T-helper 2 cell treated with Interferon-gamma antibody and Interleukin-4, amounts not matched to agents 5 μg/mL and 100 μg/mL, for 36 hours (primary cell): ENCODE data around the gene SLC19A1.

Experiments used
- DNase-seq: peaks from one replicate; pipeline ENCODE4 v3.0.0; 2021; ENCODE audit warnings: low spot score
- H3K27ac Mint-ChIP-seq: one replicate; pipeline ENCODE4 v1.8.0; 2021; ENCODE audit warnings: mild to moderate bottlenecking, mixed read lengths
- H3K27me3 Mint-ChIP-seq: one replicate; pipeline ENCODE4 v1.8.0; 2021; ENCODE audit warnings: low read depth, mixed read lengths
- H3K36me3 Mint-ChIP-seq: one replicate; pipeline ENCODE4 v1.8.0; 2021; ENCODE audit warnings: low read depth, mixed read lengths
- H3K4me1 Mint-ChIP-seq: one replicate; pipeline ENCODE4 v1.8.0; 2021; ENCODE audit warnings: low read depth, mixed read lengths
- H3K4me3 Mint-ChIP-seq: one replicate; pipeline ENCODE4 v1.8.0; 2022; ENCODE audit warnings: mild to moderate bottlenecking, moderate library complexity, mixed read lengths
- H3K9me3 Mint-ChIP-seq: one replicate; pipeline ENCODE4 v1.8.0; 2021; ENCODE audit warnings: mixed read lengths

The SLC19A1 gene

DNA sequence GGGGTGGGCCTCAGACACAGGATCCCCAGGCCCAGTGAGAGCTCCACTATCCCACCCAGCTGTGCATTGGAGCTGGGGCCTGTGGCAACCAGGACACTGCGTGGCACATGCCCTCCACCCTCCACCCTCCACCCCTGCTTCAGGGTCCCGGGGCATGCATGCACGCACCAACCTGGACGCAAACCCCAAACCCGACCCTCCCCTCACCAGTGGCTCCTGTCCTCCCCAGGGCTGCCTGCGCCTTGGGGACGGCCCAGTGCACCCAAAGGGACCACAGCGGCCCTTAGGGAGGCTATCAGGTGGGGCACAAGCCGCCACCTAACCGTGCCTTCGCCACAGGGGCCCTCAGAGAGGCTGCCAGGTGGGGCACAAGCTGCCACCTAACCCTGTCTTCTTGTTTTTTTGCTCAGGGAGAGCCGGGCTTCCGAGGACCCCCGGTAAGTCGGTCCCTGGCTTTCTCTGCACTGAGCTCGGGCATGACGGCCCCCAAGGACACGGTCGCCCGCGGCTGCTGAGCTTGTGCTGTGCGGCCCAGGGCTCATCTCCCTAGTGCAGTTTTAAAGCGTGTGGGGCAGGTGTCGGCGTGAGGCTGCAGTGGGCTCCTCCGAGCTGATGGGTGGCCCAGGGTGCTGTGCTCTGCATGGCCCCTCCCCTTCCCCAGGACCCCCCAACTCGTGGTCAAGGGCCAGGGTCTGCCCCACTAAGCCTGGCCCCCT is 47.9 kb downstream of the SLC19A1 start:
- Mint-ChIP-seq H3K4me3 (no peak overlapping the region), H3K4me1 (no peaks in the 10 kb centered on the region), H3K9me3 (no peaks in the 10 kb centered on the region), H3K27ac (no peak overlapping the region), H3K36me3 (no peaks in the 10 kb centered on the region), H3K27me3 (no peaks in the 10 kb centered on the region)
- no peak for DNase-seq

DNA sequence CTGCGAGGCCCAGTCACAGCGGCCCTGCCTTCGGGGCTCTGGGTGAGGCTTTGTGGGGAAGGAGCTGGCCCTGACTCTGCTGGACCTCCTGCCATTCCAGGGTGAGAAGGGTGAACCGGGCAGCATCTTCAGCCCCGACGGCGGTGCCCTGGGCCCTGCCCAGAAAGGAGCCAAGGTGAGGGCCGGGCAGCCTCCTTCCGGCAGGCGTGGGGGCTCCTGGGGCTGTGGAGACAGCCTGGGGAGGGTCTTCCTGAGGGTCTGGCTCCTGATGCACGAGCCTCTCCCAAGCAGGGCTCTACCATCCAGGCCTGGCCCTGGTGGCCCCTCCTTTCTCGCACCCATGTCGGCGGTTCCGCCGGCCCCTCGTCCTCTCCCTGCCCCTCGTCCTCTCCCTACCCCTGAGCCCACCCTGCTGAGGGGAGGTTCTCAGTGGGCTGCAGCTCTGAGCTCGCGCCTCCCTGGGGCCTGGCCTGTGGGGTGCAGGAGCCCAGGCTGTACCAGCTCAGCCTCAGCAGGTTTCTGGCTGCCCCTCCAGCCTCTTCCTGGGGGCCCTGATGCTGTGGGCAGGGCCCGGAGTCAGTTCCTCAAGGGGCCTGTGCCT is 48.7 kb downstream of the SLC19A1 start:
- H3K36me3 Mint-ChIP-seq, result no peaks in the 10 kb centered on the region
- H3K4me3 Mint-ChIP-seq, result no peak overlapping the region
- no peaks in the 10 kb centered on the region for H3K9me3 Mint-ChIP-seq
- H3K27ac Mint-ChIP-seq, result no peak overlapping the region
- no peak for DNase-seq
- H3K27me3 Mint-ChIP-seq, result no peaks in the 10 kb centered on the region
- no peaks in the 10 kb centered on the region for H3K4me1 Mint-ChIP-seq

DNA sequence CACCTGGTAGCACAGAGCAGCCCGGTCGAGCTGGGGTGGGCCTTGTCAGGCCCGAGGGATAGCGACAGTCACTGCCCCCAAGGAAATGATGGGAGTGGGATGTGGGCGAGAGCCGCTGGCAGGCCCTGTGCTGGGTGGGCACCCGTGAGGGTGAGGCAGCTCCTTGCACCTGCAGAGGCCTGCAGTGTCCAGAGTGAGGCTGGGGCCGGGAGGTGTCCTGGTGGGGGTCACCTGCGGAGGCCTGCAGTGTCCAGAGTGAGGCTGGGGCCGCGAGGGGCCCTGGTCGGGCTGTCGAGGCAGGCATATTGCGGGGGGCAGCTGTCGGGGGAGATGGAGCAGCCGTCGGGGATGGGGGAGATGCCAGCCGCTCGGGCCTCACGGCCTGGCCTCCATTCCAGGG is 49.5 kb downstream of the SLC19A1 start:
- H3K27ac Mint-ChIP-seq, result no peak overlapping the region
- H3K4me3 Mint-ChIP-seq, result no peak overlapping the region
- no peaks in the 10 kb centered on the region for H3K4me1 Mint-ChIP-seq
- H3K9me3 Mint-ChIP-seq, result no peaks in the 10 kb centered on the region
- no peak for DNase-seq
- H3K27me3 Mint-ChIP-seq, result no peaks in the 10 kb centered on the region
- no peaks in the 10 kb centered on the region for H3K36me3 Mint-ChIP-seq

DNA sequence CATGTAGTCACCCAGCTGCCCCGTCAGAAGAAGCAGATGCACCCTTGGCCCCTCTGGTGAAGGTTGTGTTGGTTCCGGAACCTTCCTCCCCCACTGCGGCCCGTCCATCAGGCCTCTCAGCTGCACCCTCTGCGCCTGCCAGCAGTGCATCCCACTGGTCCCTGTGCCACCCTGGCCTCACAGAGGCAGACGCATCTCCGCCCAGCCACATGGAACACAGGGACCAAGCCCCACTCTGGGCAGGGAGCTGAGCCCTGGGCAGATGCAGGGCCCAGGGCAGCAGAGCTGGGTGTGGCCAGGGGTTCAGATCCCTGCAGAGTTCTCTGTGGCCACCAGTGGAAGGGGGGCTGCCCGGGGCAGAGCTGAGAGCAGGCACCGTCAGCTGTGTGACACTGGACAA is 50.6 kb downstream of the SLC19A1 start:
- H3K4me3 Mint-ChIP-seq, result no peak overlapping the region
- H3K9me3 Mint-ChIP-seq, result no peaks in the 10 kb centered on the region
- H3K36me3 Mint-ChIP-seq, result no peaks in the 10 kb centered on the region
- H3K27me3 Mint-ChIP-seq, result no peaks in the 10 kb centered on the region
- H3K4me1 Mint-ChIP-seq, result no peaks in the 10 kb centered on the region
- DNase-seq, result no peak
- no peak overlapping the region for H3K27ac Mint-ChIP-seq

DNA sequence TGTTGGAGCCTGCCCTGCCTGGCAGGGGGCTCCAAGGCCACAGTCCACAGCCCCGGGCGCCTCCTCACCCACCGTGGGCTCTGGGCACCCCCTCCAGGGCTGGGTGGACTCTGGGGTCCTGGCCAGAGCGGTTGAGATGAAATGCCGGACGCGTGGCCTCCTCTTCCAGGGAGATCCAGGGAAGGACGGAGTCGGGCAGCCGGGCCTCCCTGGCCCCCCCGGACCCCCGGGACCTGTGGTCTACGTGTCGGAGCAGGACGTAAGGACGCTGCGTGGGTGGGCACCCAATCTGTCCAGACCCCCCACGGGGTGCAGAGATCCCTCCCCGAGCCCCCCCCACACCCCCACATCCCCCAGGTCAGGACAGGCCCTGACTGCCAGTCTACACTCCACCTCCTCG is 51.2 kb downstream of the SLC19A1 start:
- Mint-ChIP-seq H3K4me3 (no peak overlapping the region), H3K4me1 (no peaks in the 10 kb centered on the region)

DNA sequence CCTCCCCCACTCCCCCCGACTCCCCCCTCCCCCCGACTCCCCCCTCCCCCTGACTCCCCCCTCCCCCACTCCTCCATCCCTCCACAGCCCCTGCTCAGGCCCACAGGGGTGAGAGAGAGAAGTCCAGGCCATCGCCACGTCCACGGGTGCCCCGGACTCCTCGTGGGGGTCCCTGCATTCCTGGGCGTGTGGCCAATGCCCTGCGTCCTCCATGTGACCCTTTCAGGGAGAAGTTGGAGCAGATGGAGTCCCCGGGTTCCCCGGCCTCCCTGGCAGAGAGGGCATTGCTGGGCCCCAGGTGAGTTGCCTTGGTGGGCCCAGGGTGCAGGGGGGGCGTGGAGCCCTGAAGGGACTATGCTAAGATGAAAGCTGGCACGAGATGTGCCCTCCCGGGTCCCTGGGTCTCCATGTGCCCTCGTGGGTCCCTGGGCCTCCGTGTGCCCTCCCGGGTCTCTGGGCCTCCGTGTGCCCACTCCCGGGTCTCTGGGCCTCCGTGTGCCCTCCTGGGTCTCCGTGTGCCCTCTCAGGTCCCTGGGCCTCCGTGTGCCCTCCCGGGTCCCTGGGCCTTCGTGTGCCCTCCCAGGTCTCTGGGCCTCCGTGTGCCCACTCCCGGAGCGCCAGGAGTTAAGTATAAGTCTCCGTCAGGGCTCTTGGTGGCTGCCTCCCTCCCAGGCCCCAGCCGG is 52.0 kb downstream of the SLC19A1 start:
- Mint-ChIP-seq H3K4me3 (no peak overlapping the region), H3K9me3 (no peaks in the 10 kb centered on the region), H3K4me1 (no peaks in the 10 kb centered on the region), H3K27me3 (no peaks in the 10 kb centered on the region), H3K27ac (no peak overlapping the region), H3K36me3 (no peaks in the 10 kb centered on the region)
- no peak for DNase-seq

More for the DNA sequence above, 51.2 kb downstream of the SLC19A1 start:
- Mint-ChIP-seq H3K27me3 (no peaks in the 10 kb centered on the region), H3K36me3 (no peaks in the 10 kb centered on the region), H3K27ac (no peak overlapping the region), H3K9me3 (no peaks in the 10 kb centered on the region)
- no peak for DNase-seq

DNA sequence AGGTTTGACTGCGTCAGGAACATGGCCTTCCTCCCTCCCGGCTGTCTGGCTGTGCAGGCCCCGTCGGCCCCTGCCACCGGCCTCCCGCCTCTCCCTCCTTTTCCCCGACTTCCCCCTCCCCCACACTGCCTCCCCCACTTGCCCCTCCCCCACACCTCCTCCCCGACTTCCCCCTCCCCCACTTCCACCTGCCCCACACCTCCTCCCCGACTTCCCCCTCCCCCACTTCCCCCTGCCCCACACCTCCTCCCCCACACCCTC is 52.6 kb downstream of the SLC19A1 start:
- no peaks in the 10 kb centered on the region for H3K36me3 Mint-ChIP-seq
- H3K9me3 Mint-ChIP-seq, result no peaks in the 10 kb centered on the region
- H3K27ac Mint-ChIP-seq, result no peak overlapping the region
- no peak overlapping the region for H3K4me3 Mint-ChIP-seq
- no peaks in the 10 kb centered on the region for H3K4me1 Mint-ChIP-seq
- H3K27me3 Mint-ChIP-seq, result no peaks in the 10 kb centered on the region
- no peak for DNase-seq

DNA sequence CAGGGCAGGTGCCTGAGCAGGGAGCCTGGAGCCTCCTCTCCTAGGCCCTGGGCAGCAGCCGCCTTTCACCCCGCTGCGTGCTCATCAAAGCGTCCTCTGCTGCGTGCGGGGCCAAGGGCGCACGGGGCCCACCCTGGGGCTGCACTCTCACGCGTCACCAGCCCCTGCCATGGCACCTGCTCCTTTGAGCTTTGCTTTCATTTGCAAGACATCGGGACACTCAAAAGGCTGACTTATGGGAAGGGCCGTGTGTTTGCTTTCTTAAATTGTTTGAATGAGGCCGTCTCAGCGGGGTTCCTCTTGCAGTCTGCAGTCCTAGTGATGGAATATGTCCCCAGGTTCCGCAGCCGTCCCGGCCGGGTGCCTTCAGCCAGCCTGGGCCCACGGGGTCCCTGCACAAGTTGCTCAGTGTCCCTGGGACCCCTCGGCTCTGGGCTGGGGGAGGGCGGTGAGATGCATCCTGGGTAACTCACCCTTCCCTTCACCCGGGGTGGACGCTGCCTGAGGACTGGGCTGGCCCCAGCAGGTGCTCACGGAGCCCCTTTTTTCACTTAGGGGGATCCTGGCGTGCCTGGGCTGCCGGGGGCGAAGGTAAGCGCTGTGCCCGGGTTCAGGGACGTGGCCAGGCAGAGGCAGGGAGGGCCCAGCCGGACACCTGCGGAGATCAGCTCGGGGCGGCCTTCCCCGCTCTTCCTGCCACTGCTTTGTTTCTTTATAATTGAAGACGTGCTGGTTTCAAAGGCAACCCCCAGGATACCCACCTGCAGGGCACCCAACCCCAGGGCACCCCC is 53.1 kb downstream of the SLC19A1 start:
- Mint-ChIP-seq H3K9me3 (no peaks in the 10 kb centered on the region), H3K27ac (no peak overlapping the region), H3K27me3 (no peaks in the 10 kb centered on the region), H3K36me3 (peaks cover 4% of the 10 kb centered on the region), H3K4me1 (peaks cover 4% of the 10 kb centered on the region), H3K4me3 (no peak overlapping the region)
- DNase-seq, result no peak

DNA sequence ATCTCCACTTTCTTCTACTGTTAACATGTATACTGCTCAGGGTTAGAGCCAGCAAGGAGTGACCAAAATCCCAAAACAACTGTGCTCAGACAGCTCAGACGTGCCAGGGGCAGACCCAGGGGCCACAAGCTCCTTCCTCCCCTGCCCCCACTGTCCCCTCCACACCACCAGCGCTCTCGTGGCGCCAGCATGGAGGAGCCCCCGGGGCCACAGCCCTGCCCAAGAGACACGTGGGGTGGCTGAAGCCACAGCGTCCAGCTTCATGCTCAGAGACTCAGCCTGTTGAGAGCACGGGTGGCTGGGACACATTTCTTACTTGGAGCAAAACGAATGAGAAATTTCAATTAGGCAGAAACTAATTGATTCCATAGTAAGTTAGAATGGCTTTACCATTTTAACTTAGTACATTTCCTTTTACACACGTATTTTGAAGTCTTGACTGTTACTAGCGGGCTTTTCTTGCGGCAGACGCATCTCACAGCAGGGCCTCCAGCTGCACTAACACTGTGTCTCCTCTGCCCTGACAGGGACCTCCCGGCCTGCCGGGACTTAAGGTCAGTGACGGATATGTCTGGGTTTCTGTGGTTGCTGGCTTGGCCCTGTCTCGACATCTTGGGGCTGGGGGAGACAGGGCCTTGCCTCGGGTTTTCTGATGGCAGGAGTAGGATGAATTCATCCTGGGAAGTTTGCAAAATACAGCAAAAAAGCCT is 54.2 kb downstream of the SLC19A1 start:
- Mint-ChIP-seq H3K4me3 (no peak overlapping the region), H3K27me3 (no peaks in the 10 kb centered on the region), H3K27ac (no peak overlapping the region), H3K9me3 (no peaks in the 10 kb centered on the region), H3K4me1 (peaks cover 10% of the 10 kb centered on the region), H3K36me3 (peaks cover 6% of the 10 kb centered on the region)
- DNase-seq, result no peak

DNA sequence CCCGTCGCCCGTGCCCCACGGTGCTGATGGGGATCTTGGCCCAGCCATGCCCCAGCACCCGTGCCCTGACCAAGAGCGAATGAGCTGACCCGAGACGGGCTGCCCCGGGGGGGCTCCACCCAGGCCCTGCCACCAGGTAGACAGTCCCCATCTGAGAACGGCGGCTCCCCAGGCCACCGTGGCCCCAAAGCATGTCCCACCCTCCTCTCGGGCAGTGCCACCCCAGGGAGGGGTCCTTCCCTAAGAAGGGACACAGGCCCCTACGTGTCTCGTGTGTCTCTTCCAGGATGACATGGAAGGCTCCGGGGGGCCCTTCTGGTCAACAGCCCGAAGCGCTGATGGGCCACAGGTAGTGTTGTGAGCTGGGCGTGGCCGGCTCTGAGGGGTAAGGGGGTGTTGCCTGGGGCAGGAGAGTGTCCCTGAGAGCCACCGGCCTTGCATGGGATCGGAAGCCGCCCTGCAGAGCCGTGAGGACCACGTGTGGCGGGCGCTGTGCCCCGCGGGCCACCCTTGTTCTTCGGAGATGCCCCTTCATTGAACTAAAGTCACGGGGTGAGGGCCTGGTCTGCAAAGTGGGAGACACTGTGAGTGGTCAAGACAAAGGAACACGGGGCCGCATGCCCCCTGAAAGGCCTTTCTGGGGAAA is 55.0 kb downstream of the SLC19A1 start:
- H3K27ac Mint-ChIP-seq, result no peak overlapping the region
- peaks cover 6% of the 10 kb centered on the region for H3K36me3 Mint-ChIP-seq
- H3K4me3 Mint-ChIP-seq, result no peak overlapping the region
- peaks cover 16% of the 10 kb centered on the region for H3K4me1 Mint-ChIP-seq
- H3K9me3 Mint-ChIP-seq, result no peaks in the 10 kb centered on the region
- no peaks in the 10 kb centered on the region for H3K27me3 Mint-ChIP-seq
- DNase-seq, result no peak

DNA sequence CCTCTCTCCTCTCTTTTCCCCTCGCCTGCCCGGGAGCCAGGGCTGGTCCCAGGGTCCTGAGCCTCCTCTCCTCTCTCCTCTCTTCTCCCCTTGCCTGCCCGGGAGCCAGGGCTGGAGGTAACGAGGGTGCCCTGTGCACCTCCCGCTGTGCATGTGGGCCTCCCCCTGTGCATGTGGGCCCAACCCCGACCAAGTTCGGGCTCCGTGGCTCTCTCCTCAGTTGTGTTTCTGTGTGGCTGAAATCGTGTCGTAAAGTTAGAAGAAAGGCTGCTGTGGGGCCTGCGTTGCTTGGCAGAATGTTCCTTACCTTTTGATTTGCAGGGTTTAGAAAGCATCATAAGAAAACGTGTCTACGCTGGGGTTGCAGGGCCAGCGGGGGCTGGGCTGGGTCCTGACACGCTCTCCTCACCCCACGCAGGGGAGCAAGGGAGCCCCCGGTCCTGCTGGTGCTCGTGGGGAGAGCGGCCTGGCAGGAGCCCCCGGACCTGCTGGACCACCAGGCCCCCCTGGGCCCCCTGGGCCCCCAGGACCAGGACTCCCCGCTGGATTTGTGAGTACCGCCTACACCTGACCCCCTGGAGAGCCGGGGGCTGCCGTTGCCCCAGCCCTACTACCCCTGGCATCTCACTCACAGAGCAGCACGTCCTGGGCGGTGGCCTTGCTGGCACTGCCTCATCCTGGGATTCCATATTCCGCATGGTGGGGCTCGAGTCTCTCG is 55.6 kb downstream of the SLC19A1 start:
- no peak for DNase-seq
- no peak overlapping the region for H3K27ac Mint-ChIP-seq
- H3K27me3 Mint-ChIP-seq, result no peaks in the 10 kb centered on the region
- H3K4me3 Mint-ChIP-seq, result no peak overlapping the region
- H3K36me3 Mint-ChIP-seq, result peaks cover 6% of the 10 kb centered on the region
- H3K9me3 Mint-ChIP-seq, result no peaks in the 10 kb centered on the region
- H3K4me1 Mint-ChIP-seq, result peaks cover 16% of the 10 kb centered on the region

DNA sequence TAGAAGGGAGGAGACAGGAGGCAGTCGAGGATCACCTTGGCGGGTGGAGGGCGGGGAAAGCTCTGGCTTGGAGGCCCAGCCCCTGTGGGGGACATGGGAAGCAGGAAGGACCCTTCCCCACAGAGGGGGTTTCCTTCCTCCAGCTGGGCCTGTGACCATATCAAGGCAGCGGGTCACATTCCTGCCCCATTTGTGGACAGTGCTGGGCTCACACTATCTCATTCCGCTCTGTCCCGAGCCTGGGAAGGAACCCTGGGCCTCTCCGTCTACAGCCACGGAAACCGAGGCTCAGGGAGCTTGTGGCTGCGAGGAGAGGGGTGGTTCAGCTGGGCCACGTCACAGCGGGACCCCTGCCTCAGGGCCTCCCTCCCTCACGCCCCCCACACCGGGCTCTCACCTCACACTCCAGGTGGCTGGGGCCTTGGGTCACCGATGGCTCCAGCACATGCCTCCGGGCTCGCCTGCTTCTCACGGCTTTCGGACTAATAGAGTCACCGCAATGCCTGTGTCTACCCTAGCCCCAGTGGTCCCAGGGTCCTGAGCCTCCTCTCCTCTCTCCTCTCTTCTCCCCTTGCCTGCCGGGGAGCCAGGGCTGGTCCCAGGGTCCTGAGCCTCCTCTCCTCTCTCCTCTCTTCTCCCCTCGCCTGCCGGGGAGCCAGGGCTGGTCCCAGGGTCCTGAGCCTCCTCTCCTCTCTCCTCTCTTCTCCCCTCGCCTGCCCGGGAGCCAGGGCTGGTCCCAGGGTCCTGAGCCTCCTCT is 56.4 kb downstream of the SLC19A1 start:
- H3K27me3 Mint-ChIP-seq, result no peaks in the 10 kb centered on the region
- H3K4me1 Mint-ChIP-seq, result peaks cover 16% of the 10 kb centered on the region
- H3K9me3 Mint-ChIP-seq, result no peaks in the 10 kb centered on the region
- DNase-seq, result no peak
- peaks cover 6% of the 10 kb centered on the region for H3K36me3 Mint-ChIP-seq
- H3K27ac Mint-ChIP-seq, result no peak overlapping the region
- no peak overlapping the region for H3K4me3 Mint-ChIP-seq
